B cell (primary cell): ENCODE measurements around the gene INSM1. TPM values are rescaled to one million over a fixed set of nuclear protein-coding genes. Genes with fewer than 3 reads are reported as not detected.

Source experiments
- ATAC-seq: fragments of 200-7000 bp; cut with Tn5 transposase; one replicate; pipeline ENCODE4 v1.10.0; 2021; ENCODE audit warnings: low read depth, mild to moderate bottlenecking, moderate number of reproducible peaks, moderate library complexity
- CTCF ChIA-PET: fragments of 350-600 bp; sonication (Branson Sonifier 250); formaldehyde crosslinking; loops from one replicate; lab custom pipeline; 2021; ENCODE audit warnings: antibody characterized with exemption, inconsistent platforms; lab: Charles Lee
- POLR2A ChIA-PET: fragments of 350-600 bp; sonication (Branson Sonifier 250); formaldehyde crosslinking; loops from one replicate; lab custom pipeline; 2021; ENCODE audit warnings: antibody characterized with exemption; lab: Charles Lee
- DNase-seq: peaks from one replicate; pipeline ENCODE4 v3.0.0; 2013
- H2AFZ ChIP-seq: 2 replicates; pipeline ENCODE4 v1.6.1; 2012; ENCODE audit warnings: mild to moderate bottlenecking, low read depth, low read length; ENCODE audit not compliant: insufficient read depth, poor library complexity, severe bottlenecking
- H3K27ac ChIP-seq, 2 donors: 1 replicate in 1 of 2; 2 replicates in 1 of 2; pipeline ENCODE4 v1.5.1; 2012 to 2013; ENCODE audit warnings: low read length in 2 of 2, mild to moderate bottlenecking in 2 of 2, moderate library complexity in 1 of 2
- H3K27me3 ChIP-seq, 4 experiments: fragments of 200-600 bp in 1 of 4; sonication (generic) in 1 of 4; replicated peaks in 1 of 4; 1 replicate in 2 of 4; 2 replicates in 2 of 4; pipeline versions ENCODE4 v1.6.1 to v1.7.0; 2013 to 2016; ENCODE audit warnings: low read length in 3 of 4, mild to moderate bottlenecking in 2 of 4, mixed read lengths in 1 of 4, moderate library complexity in 1 of 4; ENCODE audit not compliant: insufficient read depth in 4 of 4, control insufficient read depth in 3 of 4; ENCODE audit errors: control extremely low read depth in 1 of 4
- H3K36me3 ChIP-seq, 2 experiments: replicated peaks in 1 of 2; 1 replicate in 1 of 2; 2 replicates in 1 of 2; pipeline versions ENCODE4 v1.6.1 to v1.7.1; 2013; ENCODE audit warnings: low read length in 1 of 2; ENCODE audit not compliant: insufficient read depth in 2 of 2, control insufficient read depth in 1 of 2; ENCODE audit errors: control extremely low read depth in 1 of 2, extremely low read depth in 1 of 2
- H3K4me1 ChIP-seq, 2 donors: fragments of 200-600 bp in 1 of 2; sonication (generic) in 1 of 2; 1 replicate in 1 of 2; 2 replicates in 1 of 2; pipeline versions ENCODE4 v1.5.1 to v1.6.1; 2013 to 2017; ENCODE audit warnings: low read length in 2 of 2; ENCODE audit not compliant: control insufficient read depth in 2 of 2, insufficient read depth in 2 of 2
- H3K4me2 ChIP-seq: replicated peaks from 2 replicates; pipeline ENCODE3; 2012; ENCODE audit warnings: mild to moderate bottlenecking, low read depth, low read length; ENCODE audit not compliant: poor library complexity, severe bottlenecking
- H3K4me3 ChIP-seq, 5 experiments: fragments of 200-600 bp in 1 of 5; sonication (generic) in 1 of 5; 1 replicate in 3 of 5; 2 replicates in 2 of 5; pipeline versions ENCODE4 v1.5.1 to v1.7.0; 2011 to 2016; ENCODE audit warnings: low read length in 4 of 5, mild to moderate bottlenecking in 4 of 5, low read depth in 2 of 5, control low read depth in 1 of 5, moderate library complexity in 1 of 5; ENCODE audit not compliant: insufficient read depth in 1 of 5; ENCODE audit errors: control extremely low read depth in 1 of 5, extremely low read depth in 1 of 5
- H3K79me2 ChIP-seq: fragments of 200-600 bp; sonication (generic); one replicate; pipeline ENCODE4 v1.6.0; 2016; ENCODE audit warnings: low read length; ENCODE audit not compliant: control insufficient read depth, insufficient read depth
- H3K9ac ChIP-seq: fragments of 200-600 bp; sonication (generic); 2 replicates; pipeline ENCODE4 v1.6.1; 2017; ENCODE audit warnings: mild to moderate bottlenecking, low read length, moderate library complexity
- H3K9me3 ChIP-seq, 3 donors: one replicate each; pipeline versions ENCODE4 v1.6.1 to v1.7.1; 2013; ENCODE audit warnings: low read length in 2 of 3; ENCODE audit not compliant: control insufficient read depth in 2 of 3, insufficient read depth in 1 of 3; ENCODE audit errors: control extremely low read depth in 1 of 3
- H4K20me1 ChIP-seq: 2 replicates; pipeline ENCODE4 v1.6.0; 2012; ENCODE audit warnings: mild to moderate bottlenecking, low read length; ENCODE audit not compliant: insufficient read depth, control insufficient read depth, poor library complexity, severe bottlenecking
- H3K27ac Mint-ChIP-seq: one replicate; pipeline ENCODE4 v1.8.0; 2021; ENCODE audit warnings: mixed read lengths
- H3K27me3 Mint-ChIP-seq: one replicate; pipeline ENCODE4 v1.8.0; 2021; ENCODE audit warnings: mixed read lengths
- H3K4me1 Mint-ChIP-seq: one replicate; pipeline ENCODE4 v1.8.0; 2021; ENCODE audit warnings: mixed read lengths
- H3K4me3 Mint-ChIP-seq: one replicate; pipeline ENCODE4 v1.8.0; 2021; ENCODE audit warnings: mixed read lengths
- H3K9me3 Mint-ChIP-seq: one replicate; pipeline ENCODE4 v1.8.0; 2022; ENCODE audit warnings: mixed read lengths; ENCODE audit not compliant: insufficient read depth
- EZH2 ChIP-seq: IDR thresholded peaks from 2 replicates; pipeline ENCODE4 v1.6.1; 2012; ENCODE audit warnings: borderline replicate concordance, low read depth, mild to moderate bottlenecking, moderate library complexity, low read length; ENCODE audit not compliant: insufficient read depth, poor library complexity, severe bottlenecking
- WGBS: methylation state at CpG from one replicate; pipeline ENCODE4 v1.1.5; 2013; ENCODE audit warnings: missing lambda C conversion rate; ENCODE audit not compliant: insufficient coverage; 5-methylcytosine and 5-hydroxymethylcytosine counted together
- intact Hi-C: fragments of 100-400 bp; cut with micrococcal nuclease; formaldehyde crosslinking; loops from one replicate; pipeline ENCODE4 v1.10.0; 2022
- polyA plus RNA-seq: library from polyadenylated mRNA; depleted of rRNA; stranded (reverse); fragments of >200 nt; gene quantifications from 2 replicates; pipeline ENCODE4 v1.2.3, GENCODE V29; 2012
- total RNA-seq, 2 donors: library from RNA; stranded (reverse); fragments of 120-200 nt in 1 of 2; gene quantifications; 1 replicate in 1 of 2; 2 replicates in 1 of 2; pipeline versions ENCODE4 v1.2.3 to v1.2.4, GENCODE V29; 2013 to 2022
- TF ChIP-seq, protein P1 (sequence below): fragments of 200-600 bp; IDR thresholded peaks from one replicate; pipeline ENCODE4 v1.8.0; 2022; ENCODE audit warnings: antibody characterized with exemption, mild to moderate bottlenecking

INSM1 gene
- total and polyA plus RNA-seq, 2 donors (not counting 1 experiment from before 2014, with no cell fraction given) = not detected

DNA sequence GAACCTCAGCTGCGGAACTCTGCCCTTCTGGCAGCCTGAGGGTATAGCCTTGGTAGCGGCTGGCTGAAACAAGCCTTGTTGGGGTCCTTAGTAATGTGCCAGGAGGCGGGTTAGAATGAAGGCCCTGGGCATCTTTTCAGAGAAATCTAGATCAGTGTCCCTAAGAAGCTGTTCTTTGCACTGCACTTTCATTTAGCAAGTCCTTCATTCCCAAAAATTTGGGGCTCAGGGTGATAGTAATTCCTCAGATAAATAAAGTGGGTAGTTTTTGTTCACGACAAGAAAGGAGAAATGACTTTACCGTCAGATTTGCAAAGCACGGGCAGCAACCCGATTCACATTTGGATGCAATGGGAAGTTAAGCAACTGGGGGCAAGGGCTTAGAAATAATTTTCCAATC is 3.2 kb downstream of the INSM1 start:
- Mint-ChIP-seq H3K4me1 (peaks cover 15% of the 10 kb centered on the region), H3K9me3 (no peaks in the 10 kb centered on the region), H3K27me3 (peaks cover 61% of the 10 kb centered on the region), H3K27ac (no peak overlapping the region), H3K4me3 (no peak overlapping the region)
- H2AFZ ChIP-seq = no peak overlapping the region
- H4K20me1 ChIP-seq = no peaks in the 10 kb centered on the region
- intact Hi-C loops = no loop called here
- ChIA-PET CTCF (interaction anchor here (1.4 kb wide), 1 partner anchor 12 kb away, joined by 7 read pairs; no protein-coding TSS in a partner anchor), POLR2A (no interaction called here)
- DNase-seq = no peak
- peaks cover 17 to 23% of the 10 kb centered on the region in 2 donors for H3K4me1 ChIP-seq
- TF ChIP-seq, protein P1, sequence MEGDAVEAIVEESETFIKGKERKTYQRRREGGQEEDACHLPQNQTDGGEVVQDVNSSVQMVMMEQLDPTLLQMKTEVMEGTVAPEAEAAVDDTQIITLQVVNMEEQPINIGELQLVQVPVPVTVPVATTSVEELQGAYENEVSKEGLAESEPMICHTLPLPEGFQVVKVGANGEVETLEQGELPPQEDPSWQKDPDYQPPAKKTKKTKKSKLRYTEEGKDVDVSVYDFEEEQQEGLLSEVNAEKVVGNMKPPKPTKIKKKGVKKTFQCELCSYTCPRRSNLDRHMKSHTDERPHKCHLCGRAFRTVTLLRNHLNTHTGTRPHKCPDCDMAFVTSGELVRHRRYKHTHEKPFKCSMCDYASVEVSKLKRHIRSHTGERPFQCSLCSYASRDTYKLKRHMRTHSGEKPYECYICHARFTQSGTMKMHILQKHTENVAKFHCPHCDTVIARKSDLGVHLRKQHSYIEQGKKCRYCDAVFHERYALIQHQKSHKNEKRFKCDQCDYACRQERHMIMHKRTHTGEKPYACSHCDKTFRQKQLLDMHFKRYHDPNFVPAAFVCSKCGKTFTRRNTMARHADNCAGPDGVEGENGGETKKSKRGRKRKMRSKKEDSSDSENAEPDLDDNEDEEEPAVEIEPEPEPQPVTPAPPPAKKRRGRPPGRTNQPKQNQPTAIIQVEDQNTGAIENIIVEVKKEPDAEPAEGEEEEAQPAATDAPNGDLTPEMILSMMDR = no peak
- no peak for TF ChIP-seq EZH2
- no peak overlapping the region for H3K9ac ChIP-seq
- no peak overlapping the region for H3K4me2 ChIP-seq
- H3K79me2 ChIP-seq = no peaks in the 10 kb centered on the region
- peaks cover 0 to 44% (median 32%) of the 10 kb centered on the region in 4 experiments for H3K27me3 ChIP-seq
- no peak overlapping the region for H3K27ac ChIP-seq
- ATAC-seq = no peak
- peaks cover 0 to 6% (median 0%) of the 10 kb centered on the region in 3 donors for H3K9me3 ChIP-seq
- H3K4me3 ChIP-seq = no peak overlapping the region
- 25% methylated on average over 7 of the region's 7 CpGs for WGBS
- no peaks in the 10 kb centered on the region for H3K36me3 ChIP-seq

DNA sequence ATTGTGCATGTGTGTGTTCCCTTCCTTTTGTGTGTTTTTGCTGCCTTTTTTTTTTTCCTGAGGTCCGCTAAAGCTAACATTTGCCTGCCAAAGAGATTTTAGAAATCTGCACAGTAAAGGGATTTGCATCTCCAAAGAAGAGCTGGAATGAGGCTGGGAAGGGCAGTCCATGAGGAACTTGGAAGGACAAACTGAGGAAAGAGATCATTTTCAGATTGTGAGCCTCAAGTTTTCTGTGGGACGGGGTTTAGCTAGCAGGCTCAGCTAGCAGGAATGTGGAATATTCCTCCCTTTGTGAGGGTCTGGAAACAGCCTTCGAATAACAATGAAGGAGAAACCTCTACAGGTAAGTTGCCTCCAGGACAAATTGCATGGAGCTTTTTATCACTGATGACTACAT is 3.8 kb downstream of the INSM1 start:
- H3K79me2 ChIP-seq = no peaks in the 10 kb centered on the region
- H4K20me1 ChIP-seq = no peaks in the 10 kb centered on the region
- Mint-ChIP-seq H3K27me3 (peaks cover 58% of the 10 kb centered on the region), H3K27ac (no peak overlapping the region), H3K9me3 (no peaks in the 10 kb centered on the region), H3K4me3 (no peak overlapping the region), H3K4me1 (peaks cover 12% of the 10 kb centered on the region)
- no peak overlapping the region for H3K27ac ChIP-seq
- ChIA-PET POLR2A (no interaction called here), CTCF (interaction anchor here (0.6 to 1.4 kb wide), 2 partner anchors 13 to 204 kb away, joined by 3 to 7 read pairs; no protein-coding TSS in a partner anchor)
- intact Hi-C loops = no loop called here
- H3K36me3 ChIP-seq = no peaks in the 10 kb centered on the region
- H3K27me3 ChIP-seq = peaks cover 0 to 45% (median 29%) of the 10 kb centered on the region in 4 experiments
- no peak for TF ChIP-seq EZH2
- TF ChIP-seq, protein P1 = no peak
- 43% methylated on average over 1 of the region's 3 CpGs for WGBS
- no peak overlapping the region for H2AFZ ChIP-seq
- H3K9ac ChIP-seq = no peak overlapping the region
- H3K4me3 ChIP-seq = no peak overlapping the region
- no peak overlapping the region for H3K4me2 ChIP-seq
- no peak for DNase-seq
- no peak for ATAC-seq
- H3K9me3 ChIP-seq = peaks cover 0 to 6% (median 0%) of the 10 kb centered on the region in 3 donors
- peaks cover 16 to 23% of the 10 kb centered on the region in 2 donors for H3K4me1 ChIP-seq
